HG02759 (cell line): ENCODE measurements around the gene SMNDC1.
A peak's percentile ranks its signal among the peaks of the same experiment; 100 is the strongest.

ENCODE experiments used
- ATAC-seq: cut with Tn5 transposase; IDR thresholded peaks from one replicate; pipeline ENCODE4 v1.9.1; 2021; ENCODE audit warnings: mild to moderate bottlenecking, moderate library complexity; ENCODE audit not compliant: unreplicated experiment

The SMNDC1 gene

GRCh38 chr10:110327262-110327914, 22.7 kb upstream of the SMNDC1 start:
- ATAC-seq: no peak

GRCh38 chr10:110326351-110327032, 21.8 kb upstream of the SMNDC1 start:
- ATAC-seq: peak; percentile 33

GRCh38 chr10:110324805-110325280, 20.1 kb upstream of the SMNDC1 start:
- peak; percentile 76 for ATAC-seq

GRCh38 chr10:110324201-110324804, 19.6 kb upstream of the SMNDC1 start:
- peak; percentile 56 for ATAC-seq

GRCh38 chr10:110323503-110323902, 18.8 kb upstream of the SMNDC1 start:
- no peak for ATAC-seq

GRCh38 chr10:110321869-110322620, 17.3 kb upstream of the SMNDC1 start:
- ATAC-seq: no peak

GRCh38 chr10:110317866-110318850, 13.4 kb upstream of the SMNDC1 start:
- no peak for ATAC-seq

GRCh38 chr10:110313674-110314073, 9.0 kb upstream of the SMNDC1 start:
- no peak for ATAC-seq

GRCh38 chr10:110312206-110312605, 7.5 kb upstream of the SMNDC1 start:
- ATAC-seq: no peak

- peak; percentile 59 for ATAC-seq
Observed at GRCh38 chr10:110311357-110311949, 6.7 kb upstream of the SMNDC1 start.

- ATAC-seq: no peak
Observed at GRCh38 chr10:110310741-110311140, 6.0 kb upstream of the SMNDC1 start.

GRCh38 chr10:110307805-110308204, 3.1 kb upstream of the SMNDC1 start:
- ATAC-seq: no peak

GRCh38 chr10:110306452-110306768, 1.7 kb upstream of the SMNDC1 start:
- no peak for ATAC-seq

- peak; percentile 31 for ATAC-seq
Observed at GRCh38 chr10:110305767-110306451, 1.2 kb upstream of the SMNDC1 start.

- ATAC-seq: peak; percentile 52
Observed at GRCh38 chr10:110304394-110304779, 333 bp downstream of the SMNDC1 start.

GRCh38 chr10:110303681-110304080, 1.0 kb downstream of the SMNDC1 start:
- no peak for ATAC-seq

GRCh38 chr10:110300486-110300986, 4.2 kb downstream of the SMNDC1 start:
- ATAC-seq: no peak

- no peak for ATAC-seq
Observed at GRCh38 chr10:110296966-110297365, 7.8 kb downstream of the SMNDC1 start.

GRCh38 chr10:110286841-110287240, 17.9 kb downstream of the SMNDC1 start:
- ATAC-seq: no peak
